Right renal pelvis (tissue), 4 donors: Measurements from ENCODE around the gene C12orf60. TPM values are rescaled to one million over a fixed set of nuclear protein-coding genes. Genes with fewer than 3 reads are reported as not detected.

ENCODE experiments used
- DNase-seq, 4 donors: peaks; one replicate each; pipeline ENCODE4 v3.0.0-alpha.2; 2013; ENCODE audit warnings: low read depth in 4 of 4, low spot score in 3 of 4, missing footprints in 1 of 4
- polyA plus RNA-seq, 4 donors: library from polyadenylated mRNA; unstranded; fragments of 120-200 nt; gene quantifications; one replicate each; pipeline ENCODE4 v1.2.1, GENCODE V29; 2013; ENCODE audit not compliant: insufficient read length in 4 of 4

C12orf60 gene
- polyA plus RNA-seq, 4 donors: 4.7 to 6.8 (median 4.9) TPM

GRCh38 chr12:14776236-14776961 is 27.1 kb upstream of the C12orf60 start:
- DNase-seq: no peak

- DNase-seq: no peak
Observed at GRCh38 chr12:14777271-14777670, 26.2 kb upstream of the C12orf60 start.

GRCh38 chr12:14779834-14780233 is 23.6 kb upstream of the C12orf60 start:
- no peak for DNase-seq

- no peak for DNase-seq
Observed at GRCh38 chr12:14780859-14781258, 22.6 kb upstream of the C12orf60 start.

GRCh38 chr12:14781563-14781962 is 21.9 kb upstream of the C12orf60 start:
- DNase-seq: no peak

- no peak for DNase-seq
Observed at GRCh38 chr12:14782756-14783155, 20.7 kb upstream of the C12orf60 start.

GRCh38 chr12:14784471-14784870 is 19.0 kb upstream of the C12orf60 start:
- no peak for DNase-seq

GRCh38 chr12:14785568-14785967 is 17.9 kb upstream of the C12orf60 start:
- no peak for DNase-seq

GRCh38 chr12:14795028-14795448 is 8.4 kb upstream of the C12orf60 start:
- no peak for DNase-seq

- DNase-seq: no peak
Observed at GRCh38 chr12:14802247-14802646, 1.2 kb upstream of the C12orf60 start.

GRCh38 chr12:14802721-14803010 is 804 bp upstream of the C12orf60 start:
- peak in 3 of 4 donors; percentile 40 to 62 (median 59) for DNase-seq

GRCh38 chr12:14803830-14804160 is 325 bp downstream of the C12orf60 start:
- DNase-seq: no peak

GRCh38 chr12:14810167-14810952 is 6.9 kb downstream of the C12orf60 start:
- no peak for DNase-seq

- no peak for DNase-seq
Observed at GRCh38 chr12:14810953-14811483, 7.5 kb downstream of the C12orf60 start.

GRCh38 chr12:14811486-14811885 is 8.0 kb downstream of the C12orf60 start:
- no peak for DNase-seq

- DNase-seq: no peak
Observed at GRCh38 chr12:14814014-14814413, 10.5 kb downstream of the C12orf60 start, which contains the start of gene SMCO3. Gene SMCO3 (minus strand): TSS chr12:14814182. CDS start chr12:14806680, 7,502 bp downstream.

GRCh38 chr12:14824012-14824634 is 20.7 kb downstream of the C12orf60 start:
- DNase-seq: no peak

- DNase-seq: no peak
Observed at GRCh38 chr12:14825256-14825655, 21.8 kb downstream of the C12orf60 start.

- DNase-seq: no peak
Observed at GRCh38 chr12:14826491-14826890, 23.0 kb downstream of the C12orf60 start.

- DNase-seq: no peak
Observed at GRCh38 chr12:14827043-14827442, 23.6 kb downstream of the C12orf60 start.

GRCh38 chr12:14828892-14829291 is 25.4 kb downstream of the C12orf60 start:
- DNase-seq: no peak
